HepG2 (cell line): ENCODE measurements around the gene FAM187B. TPM values are rescaled to one million over a fixed set of nuclear protein-coding genes. Genes with fewer than 3 reads are reported as not detected.
A peak's percentile ranks its signal among the peaks of the same experiment; 100 is the strongest.

ENCODE experiments used
- ATF4 ChIP-seq, 2 experiments: fragments of 450-650 bp in 1 of 2; sonication (generic) in 1 of 2; formaldehyde crosslinking; IDR thresholded peaks; 2 replicates each; pipeline versions ENCODE4 v1.5.0 to v1.8.0; 2020 to 2022; ENCODE audit warnings: mild to moderate bottlenecking in 1 of 2, missing genetic modification reagents in 1 of 2
- CERS6 ChIP-seq: sonication (generic); formaldehyde crosslinking; IDR thresholded peaks from 2 replicates; pipeline ENCODE4 v1.5.0; 2020; ENCODE audit warnings: missing genetic modification reagents
- MXD4 ChIP-seq: IDR thresholded peaks from 2 replicates; pipeline ENCODE4 v1.6.1; 2016; ENCODE audit warnings: mild to moderate bottlenecking, missing biosample characterization, missing genetic modification reagents
- NR2F6 ChIP-seq, 2 experiments: IDR thresholded peaks; 2 replicates each; pipeline ENCODE4 v1.6.1; 2016; ENCODE audit warnings: antibody characterized with exemption in 1 of 2, mild to moderate bottlenecking in 1 of 2
- PBX3 ChIP-seq: sonication (generic); formaldehyde crosslinking; IDR thresholded peaks from 2 replicates; pipeline ENCODE4 v1.8.1; 2023; ENCODE audit warnings: missing genetic modification reagents, inconsistent platforms, borderline replicate concordance
- POGZ ChIP-seq: sonication (generic); formaldehyde crosslinking; IDR thresholded peaks from 2 replicates; pipeline ENCODE4 v1.4.0; 2020; ENCODE audit warnings: mild to moderate bottlenecking, missing genetic modification reagents
- RAD21 ChIP-seq: fragments of 450-650 bp; formaldehyde crosslinking; IDR thresholded peaks from 2 replicates; pipeline ENCODE4 v1.5.0; 2020; ENCODE audit warnings: mild to moderate bottlenecking
- RXRB ChIP-seq: IDR thresholded peaks from 2 replicates; pipeline ENCODE4 v1.6.1; 2016; ENCODE audit warnings: borderline replicate concordance, missing genetic modification reagents, missing compliant biosample characterization
- SKIL ChIP-seq: sonication (generic); formaldehyde crosslinking; IDR thresholded peaks from 2 replicates; pipeline ENCODE4 v1.8.0; 2022; ENCODE audit warnings: missing genetic modification reagents, mild to moderate bottlenecking, moderate library complexity, borderline replicate concordance
- THAP7 ChIP-seq: sonication (generic); formaldehyde crosslinking; IDR thresholded peaks from 2 replicates; pipeline ENCODE4 v1.8.1; 2023; ENCODE audit warnings: mild to moderate bottlenecking, missing genetic modification reagents
- XRCC5 ChIP-seq: fragments of 200-400 bp; formaldehyde crosslinking; optimal IDR thresholded peaks from 2 replicates; pipeline ENCODE3; 2017; ENCODE audit warnings: mild to moderate bottlenecking, low read length
- ZEB1 ChIP-seq: IDR thresholded peaks from 2 replicates; pipeline ENCODE4 v1.6.1; 2012; ENCODE audit warnings: mild to moderate bottlenecking, low read depth, inconsistent platforms; ENCODE audit not compliant: insufficient replicate concordance
- ZNF101 ChIP-seq: sonication (generic); formaldehyde crosslinking; IDR thresholded peaks from 2 replicates; pipeline ENCODE4 v1.4.0; 2020; ENCODE audit warnings: mild to moderate bottlenecking, low read depth, missing genetic modification reagents, borderline replicate concordance
- ZNF691 ChIP-seq: sonication (generic); formaldehyde crosslinking; IDR thresholded peaks from 2 replicates; pipeline ENCODE4 v1.4.0; 2020; ENCODE audit warnings: missing genetic modification reagents, low read depth, mild to moderate bottlenecking, borderline replicate concordance
- ZNF749 ChIP-seq: sonication (generic); formaldehyde crosslinking; IDR thresholded peaks from 2 replicates; pipeline ENCODE4 v1.8.0; 2022; ENCODE audit warnings: mild to moderate bottlenecking, missing genetic modification reagents, moderate library complexity, borderline replicate concordance
- ZNF768 ChIP-seq: sonication (generic); formaldehyde crosslinking; IDR thresholded peaks from 2 replicates; pipeline ENCODE4 v1.4.0; 2020; ENCODE audit warnings: missing genetic modification reagents
- ZSCAN22 ChIP-seq: sonication (generic); formaldehyde crosslinking; IDR thresholded peaks from 2 replicates; pipeline ENCODE4 v1.4.0; 2020; ENCODE audit warnings: mild to moderate bottlenecking, missing genetic modification reagents
- polyA plus RNA-seq, 8 experiments: library from polyadenylated mRNA; depleted of rRNA in 3 of 8; stranded (reverse) in 7 of 8; unstranded in 1 of 8; fragments of >200 nt; fragmentation: Illumina TruSeq in 4 of 8; extraction: Trizol in 4 of 8; gene quantifications; 2 replicates each; pipeline versions ENCODE4 v1.2.1 to v1.2.3, GENCODE V29; 2011 to 2016; ENCODE audit warnings: low read depth in 4 of 8, missing spikeins in 1 of 8, mixed read lengths in 1 of 8; ENCODE audit not compliant: insufficient read depth in 1 of 8
- total RNA-seq, 5 experiments: library from RNA; depleted of rRNA; stranded (reverse); fragments of >200 nt; fragmentation: Illumina TruSeq; extraction: Trizol; gene quantifications; 2 replicates each; pipeline ENCODE4 v1.2.3, GENCODE V29; 2016; ENCODE audit warnings: low read depth in 1 of 5

FAM187B gene
- total and polyA plus RNA-seq, 2 of the 13 experiments (the other 11 are each of a cell fraction or from before 2014, with no cell fraction given): not detected

- TF ChIP-seq CERS6 (CRISPR knock-in tag) (no peak), ZEB1 (no peak), MXD4 (no peak), ZNF749 (CRISPR knock-in tag) (no peak), THAP7 (CRISPR knock-in tag) (no peak), ATF4 (CRISPR knock-in tag; IDR thresholded peaks at IDR 0.05) (no peak), ZSCAN22 (CRISPR knock-in tag) (no peak), ZNF768 (CRISPR knock-in tag) (no peak), RXRB (CRISPR knock-in tag) (no peak), ZNF691 (peak; percentile 3; the same call in 1 of the 2 replicates), POGZ (CRISPR knock-in tag) (no peak), PBX3 (CRISPR knock-in tag) (0 out of 2 replicates have a peak, but pooled peaks have one; percentile 66), NR2F6 (IDR thresholded peaks at IDR 0.05) (no peak), NR2F6 (CRISPR knock-in tag; IDR thresholded peaks at IDR 0.05) (no peak), RAD21 (CRISPR knock-in tag) (0 out of 2 replicates have a peak, but pooled peaks have one; percentile 2), ZNF101 (no peak), SKIL (CRISPR knock-in tag) (no peak), XRCC5 (no peak)
Observed at GRCh38 chr19:35249146-35249847, 20.8 kb upstream of the FAM187B start (continued).
